22Rv1 (cell line): ENCODE results near the gene HIVEP2.

Experiments used
- H3K27ac ChIP-seq: fragments of 450-650 bp; 2 replicates; pipeline ENCODE4 v1.5.1; 2017
- CTCF ChIP-seq: fragments of 450-650 bp; IDR thresholded peaks from 2 replicates; pipeline ENCODE4 v1.5.1; 2017; ENCODE audit warnings: mild to moderate bottlenecking
- ZFX ChIP-seq: fragments of 450-650 bp; IDR thresholded peaks from 2 replicates; pipeline ENCODE4 v1.6.1; 2017; ENCODE audit warnings: antibody characterized with exemption, borderline replicate concordance

The HIVEP2 gene

GRCh38 chr6:142808405-142809061, 136.4 kb downstream of the HIVEP2 start:
- no peak for TF ChIP-seq ZFX
- TF ChIP-seq CTCF: no peak
- no peak overlapping the region for H3K27ac ChIP-seq

- TF ChIP-seq CTCF (no peak), ZFX (no peak)
These were observed 139.9 kb downstream of the HIVEP2 start for GRCh38 chr6:142805042-142805441.

GRCh38 chr6:142804490-142804889, 140.5 kb downstream of the HIVEP2 start:
- no peak overlapping the region for H3K27ac ChIP-seq
- no peak for TF ChIP-seq ZFX
- no peak for TF ChIP-seq CTCF

More at GRCh38 chr6:142805042-142805441, 139.9 kb downstream of the HIVEP2 start:
- H3K27ac ChIP-seq: no peak overlapping the region

- H3K27ac ChIP-seq: no peak overlapping the region
- TF ChIP-seq ZFX (no peak), CTCF (no peak)
These were observed 141.4 kb downstream of the HIVEP2 start for GRCh38 chr6:142803495-142804058.

- H3K27ac ChIP-seq: no peak overlapping the region
- TF ChIP-seq ZFX (no peak), CTCF (no peak)
These were observed 141.9 kb downstream of the HIVEP2 start for GRCh38 chr6:142803032-142803431.

GRCh38 chr6:142802124-142802523, 142.9 kb downstream of the HIVEP2 start:
- H3K27ac ChIP-seq: no peak overlapping the region
- TF ChIP-seq ZFX: no peak
- no peak for TF ChIP-seq CTCF

GRCh38 chr6:142800240-142800639, 144.7 kb downstream of the HIVEP2 start:
- H3K27ac ChIP-seq: no peak overlapping the region
- TF ChIP-seq CTCF (no peak), ZFX (no peak)
